Left kidney (tissue), 2 donors: ENCODE results near the gene EMC10. TPM values are rescaled to one million over a fixed set of nuclear protein-coding genes. Genes with fewer than 3 reads are reported as not detected.
A peak's percentile ranks its signal among the peaks of the same experiment; 100 is the strongest.

ENCODE experiments used
- DNase-seq: peaks from one replicate; pipeline ENCODE4 v3.0.0-alpha.2; 2013
- polyA plus RNA-seq: library from polyadenylated mRNA; unstranded; fragments of 120-200 nt; gene quantifications from one replicate; pipeline ENCODE4 v1.2.1, GENCODE V29; 2013; ENCODE audit not compliant: insufficient read length

The EMC10 gene
- polyA plus RNA-seq, 1 donor, result 86.1 TPM

- DNase-seq, result no peak
Observed at GRCh38 chr19:50495020-50495531, 18.8 kb downstream of the EMC10 start.

GRCh38 chr19:50496189-50497021 lies 20.1 kb downstream of the EMC10 start:
- no peak for DNase-seq

GRCh38 chr19:50497022-50497405 lies 20.7 kb downstream of the EMC10 start:
- DNase-seq, result no peak

- DNase-seq, result no peak
Observed at GRCh38 chr19:50498219-50499056, 22.1 kb downstream of the EMC10 start.

GRCh38 chr19:50500060-50500752 lies 23.9 kb downstream of the EMC10 start:
- no peak for DNase-seq

- DNase-seq, result no peak
Observed at GRCh38 chr19:50500753-50501151, 24.4 kb downstream of the EMC10 start.

GRCh38 chr19:50501186-50501567 lies 24.9 kb downstream of the EMC10 start:
- no peak for DNase-seq

- no peak for DNase-seq
Observed at GRCh38 chr19:50501568-50502475, 25.5 kb downstream of the EMC10 start.

GRCh38 chr19:50505856-50506611 lies 29.7 kb downstream of the EMC10 start:
- DNase-seq, result no peak

GRCh38 chr19:50506700-50507099 lies 30.4 kb downstream of the EMC10 start:
- no peak for DNase-seq

GRCh38 chr19:50507376-50507775 lies 31.1 kb downstream of the EMC10 start:
- DNase-seq, result no peak

GRCh38 chr19:50508843-50509190 lies 32.5 kb downstream of the EMC10 start:
- no peak for DNase-seq

- no peak for DNase-seq
Observed at GRCh38 chr19:50509366-50509765, 33.1 kb downstream of the EMC10 start.

- no peak for DNase-seq
Observed at GRCh38 chr19:50510121-50510670, 33.9 kb downstream of the EMC10 start.

GRCh38 chr19:50510700-50511068 lies 34.4 kb downstream of the EMC10 start:
- DNase-seq, result peak; percentile 81

- DNase-seq, result peak; percentile 98
Observed at GRCh38 chr19:50511069-50511822, 34.9 kb downstream of the EMC10 start, which contains the start of gene JOSD2. TSS of gene JOSD2 (minus strand) at chr19:50511191. CDS start at chr19:50510431, 760 bp downstream.

GRCh38 chr19:50512112-50512998 lies 36.0 kb downstream of the EMC10 start:
- DNase-seq, result no peak

GRCh38 chr19:50512999-50513745 lies 36.9 kb downstream of the EMC10 start:
- DNase-seq, result no peak
